Umbilical cord (tissue), 2 donors: ENCODE data around the gene PCLO. TPM values are rescaled to one million over a fixed set of nuclear protein-coding genes. Genes with fewer than 3 reads are reported as not detected.
"Not testable (repeated sequence)": the region's sequence is repeated elsewhere in the genome, so short reads cannot be mapped to it uniquely, and the experiment has no call there.

Experiments used
- DNase-seq: peaks from one replicate; pipeline ENCODE4 v3.0.0-alpha.2; 2015; ENCODE audit warnings: low spot score
- total RNA-seq: library from RNA; depleted of rRNA; stranded (reverse); fragments of >200 nt; gene quantifications from one replicate; pipeline ENCODE4 v1.2.3, GENCODE V29; 2014; ENCODE audit warnings: low replicate concordance; ENCODE audit not compliant: insufficient read depth

Gene PCLO
- total RNA-seq, 1 donor from 2014 or later: 6.7 TPM

DNA sequence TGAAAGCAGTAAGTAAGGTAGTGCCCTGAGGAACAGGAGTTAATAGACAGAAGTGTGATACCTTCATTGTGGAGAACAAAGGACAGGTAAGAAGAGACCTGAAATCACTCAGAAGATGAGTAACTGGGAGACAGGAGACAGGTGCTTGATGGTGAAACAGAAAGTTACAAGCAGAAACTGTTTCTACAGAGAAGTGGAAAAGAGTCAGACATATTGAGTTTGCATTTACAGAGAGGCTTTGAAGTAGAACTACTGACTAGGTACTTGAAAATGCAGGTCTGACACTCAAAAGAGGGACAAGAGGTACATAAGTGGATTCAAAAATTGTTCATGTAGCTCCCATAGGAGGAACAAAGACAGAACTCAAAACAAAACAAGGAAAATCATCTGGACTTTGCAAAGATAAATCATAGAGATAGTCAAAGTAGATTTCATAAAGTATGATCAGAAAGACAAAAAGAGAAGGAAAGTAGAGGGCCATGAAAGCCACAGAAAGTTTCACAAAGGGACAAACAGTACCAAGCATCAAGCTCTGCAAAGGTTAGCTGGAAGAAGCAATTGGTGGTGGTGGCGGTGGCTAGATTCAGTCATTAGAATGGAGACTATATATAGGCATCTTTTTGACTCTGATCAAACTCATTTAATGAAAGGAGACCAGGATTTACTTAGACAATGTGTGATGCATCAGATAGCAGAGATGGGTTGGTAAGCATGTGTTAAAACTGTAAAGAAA, 198.4 kb downstream of the PCLO start:
- DNase-seq: no peak

GRCh38 chr7:82961240-82961639, 201.4 kb downstream of the PCLO start:
- DNase-seq: no peak

DNA sequence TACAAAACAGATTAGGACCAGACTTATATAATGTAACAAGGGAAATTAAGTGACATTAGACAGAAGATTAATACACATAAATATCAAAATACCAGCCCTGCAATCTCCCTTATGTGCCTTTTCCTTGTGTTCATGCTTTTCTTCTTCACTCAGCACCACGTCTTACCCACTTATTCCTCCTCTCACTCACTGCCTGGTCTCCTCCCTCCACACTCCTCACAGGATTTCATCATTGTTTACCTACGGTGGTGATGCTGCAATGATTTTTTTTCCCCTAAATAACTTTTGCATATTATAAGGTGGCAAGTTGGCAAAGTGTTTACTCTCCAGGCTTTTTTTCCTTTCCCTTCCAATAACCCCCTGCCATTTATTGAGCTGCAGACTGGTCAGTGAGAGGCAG, 203.2 kb downstream of the PCLO start:
- no peak for DNase-seq

DNA sequence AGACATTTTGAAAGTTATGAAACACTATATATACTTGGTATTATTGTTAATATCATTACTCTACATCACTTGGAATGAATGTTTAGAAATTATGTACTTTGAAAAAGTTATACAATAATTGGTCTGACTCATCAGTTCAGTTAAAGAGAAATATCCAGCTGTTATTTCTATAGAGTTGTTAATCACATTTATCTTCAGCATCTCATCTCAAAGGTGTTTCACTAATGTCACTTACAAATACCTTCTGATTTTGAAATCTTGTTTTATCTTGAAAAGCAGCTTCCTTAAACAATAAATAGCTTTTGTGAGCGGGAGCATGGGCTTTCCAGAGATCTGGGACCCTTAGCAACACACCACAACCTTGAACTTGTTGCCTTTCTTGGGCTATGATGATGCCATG, 205.2 kb downstream of the PCLO start:
- no peak for DNase-seq

DNA sequence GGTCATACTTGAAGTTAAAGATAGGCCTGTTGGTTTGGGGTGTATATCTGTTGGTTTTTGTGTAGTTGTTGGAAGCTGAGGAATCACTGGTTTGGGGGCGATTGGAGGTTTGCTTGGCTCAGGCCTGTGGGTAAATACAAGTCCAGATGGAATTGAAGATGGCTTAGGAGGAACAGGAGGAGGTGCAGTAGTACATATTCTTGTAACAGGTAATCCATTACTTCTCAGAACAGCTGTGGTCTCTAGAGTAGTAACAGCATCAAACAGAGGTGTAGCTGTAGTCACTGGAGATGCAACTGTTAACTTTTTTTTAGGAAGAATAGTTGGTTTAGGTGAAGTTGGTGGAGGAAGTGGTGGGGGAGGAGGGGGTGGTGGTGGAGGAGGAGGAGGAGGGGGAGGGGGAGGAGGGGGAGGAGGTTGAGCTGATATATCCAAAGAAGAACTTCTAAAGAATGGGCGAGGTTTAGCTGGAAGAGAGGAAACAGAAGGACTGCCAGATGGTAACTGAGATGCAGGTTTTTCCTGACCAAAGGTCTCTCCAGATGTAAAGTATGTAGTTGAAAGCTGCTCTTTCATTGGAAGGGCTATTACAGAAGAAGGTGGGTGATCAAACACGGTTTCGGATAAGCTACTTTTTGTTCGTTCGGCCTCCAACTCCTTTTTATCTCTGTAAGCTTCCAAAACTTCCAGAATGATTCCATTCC, 209.2 kb downstream of the PCLO start:
- DNase-seq: no peak

DNA sequence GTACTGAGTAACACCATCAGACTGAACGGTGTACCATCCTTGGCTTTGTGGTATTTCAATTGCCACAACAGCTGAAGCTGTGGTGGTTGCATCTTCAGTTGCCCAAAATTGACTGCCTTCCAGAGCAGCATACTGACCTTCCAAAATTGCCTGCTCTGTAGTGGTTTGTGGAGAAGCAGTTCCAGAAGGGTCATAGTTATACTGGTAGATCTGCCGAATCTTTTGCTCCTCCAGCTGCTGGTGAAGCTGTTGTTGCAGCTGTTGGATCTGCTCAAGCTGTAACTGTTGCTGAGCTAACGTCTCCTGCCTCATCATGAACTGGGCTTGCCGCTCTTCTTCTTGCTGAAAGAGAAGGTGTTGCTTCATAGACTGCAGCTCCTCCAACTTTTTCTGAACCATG, 212.2 kb downstream of the PCLO start:
- DNase-seq: no peak

- DNase-seq: no peak
These were observed 217.2 kb downstream of the PCLO start for GRCh38 chr7:82945480-82945879.

- DNase-seq: no peak
These were observed 217.6 kb downstream of the PCLO start for GRCh38 chr7:82945056-82945455.

DNA sequence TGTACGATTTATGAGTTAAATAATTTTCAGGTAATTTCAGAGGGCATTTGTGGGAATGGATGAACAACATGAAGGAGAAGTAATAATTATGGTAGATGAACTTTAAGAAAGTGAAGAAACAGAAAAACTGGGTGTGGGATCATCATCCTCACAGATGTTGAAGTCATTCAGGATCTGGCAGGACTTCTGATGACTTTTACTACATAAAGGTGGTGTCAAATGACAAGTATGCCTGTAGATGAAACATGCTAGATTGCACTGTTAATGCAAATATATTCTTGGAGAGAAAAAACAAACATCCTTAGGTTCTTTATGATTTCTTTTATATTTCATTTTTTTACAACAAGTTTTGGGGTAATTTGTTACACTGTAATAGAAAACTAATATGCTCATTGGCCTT, 230.2 kb downstream of the PCLO start:
- no peak for DNase-seq

- DNase-seq: no peak
These were observed 236.2 kb downstream of the PCLO start for GRCh38 chr7:82926477-82926876.

- no peak for DNase-seq
These were observed 237.4 kb downstream of the PCLO start for GRCh38 chr7:82925331-82925730.

DNA sequence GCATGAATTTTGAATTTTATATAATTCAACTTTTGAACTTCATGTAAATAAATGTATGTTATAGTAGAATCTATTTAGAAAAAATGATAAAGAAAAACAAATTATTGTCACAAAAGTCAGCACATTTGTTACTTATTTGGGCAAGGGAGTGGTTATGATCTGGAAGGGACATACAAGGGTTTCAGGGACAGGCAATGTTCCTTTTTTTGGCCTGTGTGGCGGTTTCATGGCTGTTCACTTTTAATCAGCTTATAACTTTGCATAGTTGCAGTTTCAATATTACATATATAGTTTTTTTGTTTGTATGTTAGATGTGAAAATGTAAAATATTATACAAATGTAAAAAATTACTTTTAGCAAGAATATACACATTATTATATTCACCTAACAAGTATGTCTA, 256.2 kb downstream of the PCLO start:
- no peak for DNase-seq

DNA sequence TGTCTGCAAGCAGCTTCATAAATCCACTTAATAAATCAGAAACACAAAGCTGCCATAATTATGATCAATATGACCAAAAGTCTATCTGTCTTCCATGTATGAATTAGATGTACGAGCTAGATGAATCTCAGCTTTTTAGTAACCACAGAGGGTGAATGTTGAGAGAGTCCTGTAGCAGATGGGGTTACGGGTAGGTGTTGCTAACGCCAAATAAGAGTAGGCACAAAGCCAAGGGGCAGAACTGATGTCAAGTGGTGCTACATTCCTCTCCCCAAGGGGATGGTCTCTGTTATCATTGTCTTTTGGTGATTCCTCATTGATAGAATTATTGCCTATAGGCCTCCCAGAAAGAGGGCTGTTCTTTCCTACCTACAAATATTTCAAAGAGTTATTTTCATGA, 257.8 kb downstream of the PCLO start:
- no peak for DNase-seq

DNA sequence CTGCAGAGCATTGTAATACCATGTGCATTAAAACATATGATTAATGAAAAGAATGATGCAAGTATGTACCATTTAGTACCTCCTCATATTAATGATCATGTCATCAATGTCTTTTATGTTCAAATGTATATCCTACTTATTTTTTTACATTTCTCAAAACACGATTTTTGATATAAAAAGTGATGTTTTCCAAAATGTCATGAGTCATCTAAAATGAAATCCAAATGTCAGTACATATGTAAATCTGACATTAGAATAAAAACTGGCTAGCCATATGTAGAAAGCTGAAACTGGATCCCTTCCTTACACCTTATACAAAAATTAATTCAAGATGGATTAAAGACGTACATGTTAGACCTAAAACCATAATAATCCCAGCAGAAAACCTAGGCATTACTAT, 261.6 kb downstream of the PCLO start:
- not testable (repeated sequence) for DNase-seq

DNA sequence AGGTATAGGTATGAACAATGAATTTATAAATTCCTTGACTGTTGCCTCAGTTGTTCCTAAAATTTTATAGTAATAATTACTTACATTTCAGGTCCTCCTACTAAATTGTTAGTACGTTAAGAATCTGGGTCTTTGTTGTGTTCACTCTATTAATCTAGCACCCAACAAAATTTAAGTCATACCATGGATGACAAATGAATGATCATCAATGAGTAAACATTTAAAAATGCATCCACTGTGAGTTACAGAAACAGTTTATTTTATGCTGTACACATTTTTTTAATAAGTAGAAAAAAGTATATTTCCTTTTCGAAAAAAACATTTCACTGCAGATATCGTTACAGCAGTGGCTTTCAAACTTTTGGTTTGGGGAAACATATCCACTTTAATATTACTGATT, 265.2 kb downstream of the PCLO start:
- DNase-seq: no peak

DNA sequence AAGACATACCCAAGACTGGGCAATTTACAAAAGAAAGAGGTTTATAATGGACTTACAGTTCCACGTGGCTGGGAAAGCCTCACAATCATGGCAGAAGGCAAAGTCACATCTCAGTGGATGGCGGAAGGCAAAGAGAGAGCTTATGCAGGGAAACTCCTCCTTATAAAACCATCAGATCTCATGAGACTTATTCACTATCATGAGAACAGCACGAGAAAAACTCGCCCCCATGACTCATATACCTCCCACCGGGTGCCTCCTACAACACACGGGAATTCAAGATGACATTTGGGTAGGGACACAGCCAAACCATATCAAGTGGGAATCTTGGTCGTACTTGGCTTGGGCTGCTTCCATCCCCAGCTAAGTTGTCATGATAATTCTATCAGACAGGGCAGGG, 268.3 kb downstream of the PCLO start:
- not testable (repeated sequence) for DNase-seq

DNA sequence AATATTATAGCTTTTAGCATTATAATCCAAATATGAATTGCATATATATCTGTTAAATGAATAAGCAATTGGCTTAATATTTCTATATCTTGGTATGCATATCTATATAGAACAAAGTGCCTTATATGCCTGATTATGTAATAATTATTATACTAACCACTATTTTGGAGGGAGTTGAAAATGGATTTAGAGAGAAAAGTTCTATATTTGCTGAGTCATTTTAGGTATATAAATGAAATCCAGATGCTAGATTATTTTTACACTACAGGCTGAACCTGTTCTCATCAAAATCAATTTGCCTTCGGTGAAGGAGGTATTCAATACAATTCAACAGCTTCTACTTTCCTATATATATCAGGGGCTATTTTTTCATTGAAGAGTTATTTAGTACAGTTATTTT, 276.4 kb downstream of the PCLO start:
- no peak for DNase-seq

DNA sequence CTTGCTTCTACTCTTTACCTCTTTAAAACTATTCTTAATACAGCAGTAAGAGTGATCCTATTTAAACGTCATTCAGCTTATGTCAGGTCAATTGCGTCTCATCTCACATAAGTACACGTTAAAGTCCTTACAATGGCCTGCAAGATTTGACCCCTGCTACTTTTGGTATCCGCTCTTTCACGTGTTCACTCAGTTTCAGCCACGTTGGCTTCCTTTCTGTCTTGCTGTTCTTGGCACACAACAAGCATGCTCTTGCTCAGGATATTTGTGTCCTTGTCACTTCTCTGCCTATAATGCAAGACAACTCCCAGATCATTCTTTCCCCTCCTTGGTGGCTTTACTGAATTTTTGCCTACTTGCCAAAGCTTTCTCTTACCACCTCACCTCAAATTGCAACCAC, 296.8 kb downstream of the PCLO start:
- DNase-seq: no peak

DNA sequence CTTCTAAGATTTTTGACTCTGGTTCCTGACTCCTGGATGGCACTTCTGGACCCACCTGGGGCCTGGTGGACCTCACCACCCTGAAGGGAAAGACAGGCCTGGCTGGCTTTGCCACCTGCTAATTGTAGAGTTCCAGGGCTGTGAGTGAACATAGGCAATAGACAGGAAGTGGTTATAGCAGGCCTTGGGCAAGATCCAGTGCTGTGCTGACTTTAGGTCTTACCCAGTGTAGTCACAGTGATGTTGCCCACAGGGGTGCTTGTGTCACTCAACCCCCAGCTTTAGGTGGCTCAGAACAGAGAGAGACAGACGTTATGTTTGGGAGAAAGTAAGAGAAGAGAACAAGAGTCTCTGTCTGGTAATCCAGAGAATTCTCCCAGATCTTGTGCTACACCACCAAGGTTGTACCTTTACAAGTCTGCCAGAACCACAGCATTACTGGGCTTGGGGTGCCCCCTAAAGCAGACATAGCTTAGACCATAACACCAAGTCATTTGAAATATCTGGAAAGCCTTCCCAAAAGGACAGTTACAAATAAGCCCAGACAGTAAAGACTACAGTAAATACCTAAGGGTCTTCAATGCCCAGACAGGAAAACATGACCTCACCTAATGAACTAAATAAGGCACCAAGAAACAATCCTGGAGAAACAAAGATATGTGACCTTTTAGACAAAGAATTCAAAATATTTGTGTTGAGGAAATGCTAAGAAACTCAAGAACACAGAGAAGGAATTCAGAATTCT, 303.4 kb downstream of the PCLO start:
- no peak for DNase-seq

GRCh38 chr7:82851121-82851520, 311.6 kb downstream of the PCLO start:
- DNase-seq: no peak

DNA sequence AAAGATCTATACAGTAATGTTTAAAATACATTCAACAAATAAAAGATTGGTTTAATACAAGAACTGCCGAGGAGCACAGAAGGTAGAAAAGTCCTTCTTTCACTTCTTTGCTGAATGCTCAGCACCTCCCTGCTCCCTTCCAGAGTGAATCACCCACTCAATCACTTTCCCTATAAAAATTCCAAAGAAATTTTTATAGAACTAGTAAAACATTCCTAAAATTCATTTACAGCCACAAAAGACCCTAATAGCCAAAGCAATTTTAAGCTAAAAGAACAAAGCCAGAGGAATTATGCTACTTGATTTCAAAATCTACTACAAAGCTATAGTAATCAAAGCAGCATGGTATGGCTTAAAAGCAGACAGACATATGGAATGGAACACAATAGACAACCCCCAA, 320.9 kb downstream of the PCLO start:
- no peak for DNase-seq

GRCh38 chr7:82840061-82840460, 322.6 kb downstream of the PCLO start:
- DNase-seq: no peak

- no peak for DNase-seq
These were observed 323.1 kb downstream of the PCLO start for GRCh38 chr7:82839555-82839954.
